Non-pigmented ciliary epithelial cell (primary cell): Measurements from ENCODE around the gene LNPEP.
"Not testable (repeated sequence)": the region's sequence is repeated elsewhere in the genome, so short reads cannot be mapped to it uniquely, and the experiment has no call there.

ENCODE experiments used
- DNase-seq: peaks from one replicate; pipeline ENCODE4 v3.0.0-alpha.2; 2010; ENCODE audit warnings: low read depth

Gene LNPEP

GRCh38 chr5:97063251-97063650, 127.4 kb downstream of the LNPEP start:
- DNase-seq, result no peak

- no peak for DNase-seq
These were observed 129.6 kb downstream of the LNPEP start for GRCh38 chr5:97065475-97065874.

GRCh38 chr5:97067296-97067850, 131.5 kb downstream of the LNPEP start:
- no peak for DNase-seq

- DNase-seq, result no peak
These were observed 134.4 kb downstream of the LNPEP start for GRCh38 chr5:97070234-97070633.

GRCh38 chr5:97071101-97071500, 135.2 kb downstream of the LNPEP start:
- no peak for DNase-seq

GRCh38 chr5:97071993-97072392, 136.1 kb downstream of the LNPEP start:
- no peak for DNase-seq

- DNase-seq, result no peak
These were observed 136.8 kb downstream of the LNPEP start for GRCh38 chr5:97072696-97073095.

- DNase-seq, result no peak
These were observed 137.5 kb downstream of the LNPEP start for GRCh38 chr5:97073420-97073819.

GRCh38 chr5:97074859-97075489, 139.1 kb downstream of the LNPEP start:
- no peak for DNase-seq

GRCh38 chr5:97075649-97076048, 139.8 kb downstream of the LNPEP start:
- DNase-seq, result no peak

- DNase-seq, result no peak
These were observed 140.2 kb downstream of the LNPEP start for GRCh38 chr5:97076098-97076497.

- no peak for DNase-seq
These were observed 141.4 kb downstream of the LNPEP start for GRCh38 chr5:97077246-97077645.

- no peak for DNase-seq
These were observed 143.3 kb downstream of the LNPEP start for GRCh38 chr5:97078958-97079743.

- DNase-seq, result not testable (repeated sequence)
These were observed 149.0 kb downstream of the LNPEP start for GRCh38 chr5:97084782-97085458.

GRCh38 chr5:97085459-97086181, 149.7 kb downstream of the LNPEP start:
- no peak for DNase-seq
